SJSA1 (cell line): ENCODE data around the gene PSG5. TPM values are rescaled to one million over a fixed set of nuclear protein-coding genes. Genes with fewer than 3 reads are reported as not detected.
"Not testable (repeated sequence)": the region's sequence is repeated elsewhere in the genome, so short reads cannot be mapped to it uniquely, and the experiment has no call there.

Source experiments
- DNase-seq, 2 experiments: peaks; one replicate each; pipeline ENCODE4 v3.0.0-alpha.2; 2015 to 2020; ENCODE audit warnings: low spot score in 2 of 2, low read depth in 1 of 2
- H3K27ac ChIP-seq: fragments of 250-450 bp; sonication (Bioruptor Pico); 2 replicates; pipeline ENCODE4 v1.5.1; 2020; ENCODE audit warnings: mild to moderate bottlenecking, moderate library complexity
- H3K27me3 ChIP-seq: fragments of 250-450 bp; sonication (Bioruptor Pico); replicated peaks from 2 replicates; pipeline ENCODE4 v1.5.1; 2020; ENCODE audit warnings: mild to moderate bottlenecking, moderate library complexity
- H3K36me3 ChIP-seq: fragments of 250-450 bp; sonication (Bioruptor Pico); 2 replicates; pipeline ENCODE4 v1.5.1; 2020; ENCODE audit warnings: mild to moderate bottlenecking
- H3K4me1 ChIP-seq: fragments of 250-450 bp; sonication (Bioruptor Pico); replicated peaks from 2 replicates; pipeline ENCODE4 v1.6.1; 2021; ENCODE audit warnings: mild to moderate bottlenecking
- H3K4me3 ChIP-seq: fragments of 250-450 bp; sonication (Bioruptor Pico); 2 replicates; pipeline ENCODE4 v1.5.1; 2020; ENCODE audit warnings: mild to moderate bottlenecking
- H3K9me3 ChIP-seq: fragments of 250-450 bp; sonication (Bioruptor Pico); replicated peaks from 2 replicates; pipeline ENCODE4 v1.5.1; 2020; ENCODE audit warnings: mild to moderate bottlenecking
- total RNA-seq: library from RNA; depleted of rRNA; stranded (reverse); fragments of >200 nt; shearing (Covaris generic); gene quantifications from 2 replicates; pipeline ENCODE4 v1.2.3, GENCODE V29; 2014; rRNA removed

PSG5 gene
- total RNA-seq = 0.82 TPM in 1 of 2 replicates, not detected in the other

GRCh38 chr19:43186311-43186935, at the start of gene PSG5:
TSS of gene PSG5 (minus strand) at chr19:43186536. CDS start at chr19:43186405, 131 bp downstream.
- not testable (repeated sequence) for H3K27me3 ChIP-seq, H3K4me1 ChIP-seq, H3K27ac ChIP-seq, H3K9me3 ChIP-seq, H3K4me3 ChIP-seq, H3K36me3 ChIP-seq, DNase-seq

- H3K27ac ChIP-seq, H3K27me3 ChIP-seq, H3K36me3 ChIP-seq, H3K4me3 ChIP-seq, H3K9me3 ChIP-seq, H3K4me1 ChIP-seq, DNase-seq: not testable (repeated sequence)
Measured at GRCh38 chr19:43235686-43236085, 49.4 kb upstream of the PSG5 start.

DNA sequence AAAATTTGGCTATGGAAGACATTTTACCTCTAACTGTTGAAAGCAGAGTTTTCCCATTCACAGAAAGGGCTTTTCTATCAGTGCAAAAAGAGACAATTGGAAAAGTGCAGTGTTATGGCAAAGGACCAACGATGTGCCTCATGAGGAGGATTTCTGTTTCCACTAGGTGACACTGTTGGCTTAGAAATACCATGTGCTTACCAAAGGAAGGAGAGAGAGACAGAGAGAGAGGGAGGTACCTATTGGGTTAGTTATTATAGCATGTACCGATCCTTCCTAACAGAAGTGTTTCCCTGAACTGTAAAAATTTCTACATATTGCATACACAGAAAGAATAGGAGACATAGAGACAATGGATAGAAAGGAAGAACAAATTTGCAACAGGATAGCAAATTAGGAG, 43.0 kb upstream of the PSG5 start:
- Histone ChIP-seq H3K27me3 (no peaks in the 10 kb centered on the region), H3K4me1 (peaks cover 7% of the 10 kb centered on the region; the same call in 1 of the 2 replicates), H3K4me3 (no peak overlapping the region), H3K36me3 (no peaks in the 10 kb centered on the region), H3K27ac (no peak overlapping the region), H3K9me3 (no peaks in the 10 kb centered on the region)
- DNase-seq = peak in 1 of 2 experiments; percentile 75

DNA sequence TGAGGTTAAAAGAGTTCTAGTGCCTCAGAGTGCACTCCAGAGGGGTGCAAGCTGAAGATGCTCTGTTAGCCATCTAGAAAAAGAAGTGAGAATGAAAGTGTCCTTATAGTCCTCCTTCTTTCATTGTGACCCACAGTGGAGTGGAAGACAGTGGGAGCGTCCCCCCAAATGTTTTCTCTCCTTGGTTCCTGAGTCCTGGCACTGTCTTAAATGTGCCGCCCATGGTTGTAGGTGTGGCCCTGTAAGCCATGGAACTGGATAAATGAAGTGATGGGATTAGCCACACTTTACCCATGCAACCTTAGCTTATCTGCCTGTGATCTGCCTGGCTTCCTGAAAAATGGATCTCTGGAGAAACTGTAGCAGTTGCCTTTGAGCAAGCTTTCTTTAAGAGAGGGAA, 42.4 kb upstream of the PSG5 start:
- H3K27ac ChIP-seq, H3K27me3 ChIP-seq, H3K4me1 ChIP-seq, H3K4me3 ChIP-seq, H3K9me3 ChIP-seq, DNase-seq, H3K36me3 ChIP-seq: not testable (repeated sequence)

DNA sequence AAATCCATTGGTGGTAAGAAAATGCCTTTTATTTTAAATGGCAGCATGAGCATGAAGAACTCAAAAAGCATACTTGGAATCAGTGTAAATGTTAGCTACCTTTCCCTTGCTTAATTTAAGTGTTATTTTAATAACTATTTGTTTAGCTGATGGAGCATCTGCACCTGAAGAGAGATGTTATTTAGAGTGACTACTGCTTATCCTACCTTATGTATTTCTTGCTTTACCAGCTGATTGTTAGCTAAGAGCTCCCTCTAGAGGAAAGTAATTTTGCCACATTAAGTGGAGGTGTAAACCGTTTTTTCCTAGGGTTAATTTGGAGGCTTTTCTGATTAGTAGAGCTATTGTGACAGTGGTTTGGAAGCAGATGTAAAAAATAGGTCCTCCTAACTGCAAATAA, 40.6 kb upstream of the PSG5 start:
- not testable (repeated sequence) for DNase-seq, H3K36me3 ChIP-seq, H3K27ac ChIP-seq, H3K4me1 ChIP-seq, H3K4me3 ChIP-seq, H3K9me3 ChIP-seq, H3K27me3 ChIP-seq

- no peak for DNase-seq
- Histone ChIP-seq H3K36me3 (no peaks in the 10 kb centered on the region), H3K4me3 (no peak overlapping the region), H3K4me1 (peaks cover 8% of the 10 kb centered on the region; the same call in 1 of the 2 replicates), H3K27ac (no peak overlapping the region), H3K9me3 (no peaks in the 10 kb centered on the region), H3K27me3 (no peaks in the 10 kb centered on the region)
Measured at GRCh38 chr19:43224855-43225253, 38.5 kb upstream of the PSG5 start.

DNA sequence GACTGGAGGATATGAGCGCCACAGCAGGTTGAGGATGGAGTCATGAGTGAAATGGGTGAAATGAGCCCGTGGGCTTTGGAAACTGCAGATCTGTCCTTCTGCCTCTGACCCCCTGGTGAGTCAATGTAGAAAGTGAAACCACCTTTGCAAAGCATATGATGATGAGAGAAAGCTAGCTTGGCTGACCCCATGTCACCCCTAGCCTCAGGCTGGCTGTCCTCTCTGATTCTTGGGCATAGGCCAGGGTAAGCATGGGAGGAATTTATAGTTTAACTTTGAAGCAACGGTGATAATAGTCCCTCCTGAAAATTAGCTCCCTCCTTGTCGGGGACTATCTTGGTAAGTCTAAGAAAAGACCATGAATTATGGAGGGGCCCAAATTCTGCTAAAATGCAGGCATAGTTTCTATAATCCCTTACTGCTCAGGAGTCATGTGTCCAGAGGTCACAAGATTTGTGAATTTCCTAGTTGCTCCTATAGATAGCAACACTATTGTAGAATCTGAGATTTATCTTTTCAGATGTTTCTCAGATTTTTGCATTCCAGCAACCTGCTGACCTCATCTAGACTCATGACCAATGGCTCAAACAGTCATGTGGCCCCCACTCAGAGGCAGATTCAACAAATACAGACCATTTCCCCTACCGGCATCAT, 38.0 kb upstream of the PSG5 start:
- not testable (repeated sequence) for H3K27ac ChIP-seq, H3K27me3 ChIP-seq
- DNase-seq = peak in 1 of 2 experiments; percentile 19

DNA sequence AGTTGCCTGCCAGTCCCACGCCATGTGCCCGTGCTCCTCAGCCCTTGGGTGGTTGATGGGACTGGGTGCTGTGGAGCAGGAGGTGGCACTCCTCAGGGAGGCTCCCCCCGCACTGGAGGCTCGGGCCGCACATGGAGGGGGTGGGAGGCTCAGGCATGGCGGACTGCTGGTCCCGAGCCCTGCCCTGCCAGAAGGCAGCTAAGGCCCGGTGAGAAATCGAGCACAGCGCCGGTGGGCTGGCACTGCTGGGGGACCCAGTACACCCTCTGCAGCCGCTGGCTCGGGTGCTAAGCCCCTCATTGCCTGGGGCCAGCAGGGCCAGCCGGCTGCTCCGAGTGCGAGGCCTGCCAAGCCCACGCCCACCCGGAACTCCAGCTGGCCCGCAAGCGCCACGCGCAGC, 35.6 kb upstream of the PSG5 start:
- H3K9me3 ChIP-seq, H3K36me3 ChIP-seq, H3K4me3 ChIP-seq, DNase-seq, H3K27me3 ChIP-seq, H3K27ac ChIP-seq, H3K4me1 ChIP-seq: not testable (repeated sequence)

More for the DNA sequence above, 38.0 kb upstream of the PSG5 start:
- H3K4me1 ChIP-seq, H3K36me3 ChIP-seq, H3K4me3 ChIP-seq, H3K9me3 ChIP-seq: not testable (repeated sequence)

DNA sequence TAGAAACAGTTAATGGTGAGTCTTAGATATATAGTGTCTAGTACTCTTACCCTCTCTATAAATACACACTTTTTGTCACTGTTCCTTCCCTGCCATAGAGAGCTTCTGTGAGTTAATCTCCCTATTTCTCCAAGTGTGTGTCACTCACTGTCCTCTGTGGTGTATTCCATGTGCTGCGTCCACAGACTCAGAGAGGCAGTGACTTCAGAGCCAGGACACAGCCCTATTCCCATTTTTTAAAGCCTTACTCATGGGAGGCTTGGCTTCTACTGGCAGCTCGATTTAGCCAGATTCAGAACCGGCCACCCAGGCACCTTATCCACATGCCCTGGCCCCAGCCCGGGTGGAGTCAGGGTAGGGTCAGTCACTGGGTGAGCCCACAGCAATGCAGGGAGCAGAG, 32.8 kb upstream of the PSG5 start:
- not testable (repeated sequence) for H3K4me1 ChIP-seq, H3K36me3 ChIP-seq, H3K27me3 ChIP-seq, H3K4me3 ChIP-seq, H3K9me3 ChIP-seq, H3K27ac ChIP-seq, DNase-seq

DNA sequence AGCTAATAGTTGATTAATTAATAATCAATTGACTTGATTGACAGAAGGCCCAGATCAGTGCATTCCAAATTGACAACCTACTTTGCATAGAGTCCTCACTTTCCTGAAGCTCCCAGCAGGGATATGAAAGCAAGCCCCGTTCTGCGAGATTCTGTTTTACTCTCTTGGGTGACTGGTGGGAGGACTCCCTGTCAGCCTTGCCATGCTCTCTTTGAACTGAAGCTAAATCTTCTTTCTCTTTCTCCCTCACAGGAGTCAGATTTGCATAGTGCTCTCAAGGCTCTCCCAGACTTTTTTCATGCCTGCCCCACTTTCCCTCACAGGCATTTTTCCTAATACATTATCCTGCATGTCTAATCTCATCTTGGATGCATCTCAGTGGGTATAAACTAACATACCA, 29.5 kb upstream of the PSG5 start:
- H3K9me3 ChIP-seq, H3K27me3 ChIP-seq, H3K36me3 ChIP-seq: not testable (repeated sequence)

DNA sequence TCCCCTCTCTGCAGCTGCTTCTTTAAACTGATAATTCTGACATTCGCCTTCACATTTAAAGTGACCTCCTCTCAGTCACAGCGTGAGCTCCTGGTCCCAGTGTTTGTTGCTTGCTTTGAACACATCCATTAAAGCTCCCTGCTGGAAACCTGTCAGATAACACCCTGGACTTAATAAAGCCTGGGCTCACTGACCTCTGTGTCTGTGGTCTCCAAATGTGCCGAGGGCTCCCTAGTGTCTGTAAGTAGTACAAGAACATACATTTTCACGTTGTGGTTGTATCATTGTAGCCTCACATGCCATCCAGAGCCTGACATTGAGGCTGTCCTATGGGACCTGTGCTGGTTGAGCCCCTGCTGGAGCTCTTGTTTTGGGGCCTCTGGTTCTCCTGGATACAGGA, 21.7 kb upstream of the PSG5 start:
- Histone ChIP-seq H3K4me1 (no peaks in the 10 kb centered on the region), H3K27ac (no peak overlapping the region), H3K36me3 (no peaks in the 10 kb centered on the region), H3K4me3 (no peak overlapping the region), H3K9me3 (no peaks in the 10 kb centered on the region), H3K27me3 (no peaks in the 10 kb centered on the region)
- DNase-seq = no peak

More for the DNA sequence above, 29.5 kb upstream of the PSG5 start:
- H3K27ac ChIP-seq, DNase-seq, H3K4me3 ChIP-seq, H3K4me1 ChIP-seq: not testable (repeated sequence)

DNA sequence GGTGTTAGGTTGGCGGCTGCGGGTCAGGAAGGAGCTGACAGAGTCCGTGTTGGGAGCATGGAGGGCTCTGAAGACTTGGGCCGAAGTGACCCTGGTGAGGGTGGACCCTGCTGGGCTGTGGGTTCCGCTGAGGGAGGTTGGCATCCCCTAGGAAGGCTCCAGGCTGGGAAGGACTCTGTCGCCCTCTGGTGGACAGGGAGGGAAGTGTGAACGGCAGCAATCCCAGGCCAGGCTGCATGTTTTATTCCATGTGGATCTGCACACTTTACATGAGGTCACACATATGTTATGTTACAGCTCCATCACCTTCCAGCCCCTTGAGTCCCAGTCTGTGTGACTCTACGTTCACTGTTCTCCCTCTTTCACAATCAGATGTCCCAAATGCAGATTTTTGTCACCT, 20.8 kb upstream of the PSG5 start:
- not testable (repeated sequence) for H3K9me3 ChIP-seq, H3K27ac ChIP-seq, DNase-seq, H3K4me1 ChIP-seq, H3K27me3 ChIP-seq, H3K36me3 ChIP-seq, H3K4me3 ChIP-seq

GRCh38 chr19:43205471-43206105, 19.3 kb upstream of the PSG5 start, which contains the start of gene PSG4:
TSS of gene PSG4 (minus strand) at chr19:43205638. CDS start at chr19:43205536, 102 bp downstream.
- not testable (repeated sequence) for H3K36me3 ChIP-seq, H3K27ac ChIP-seq, H3K9me3 ChIP-seq, DNase-seq, H3K4me3 ChIP-seq, H3K27me3 ChIP-seq
- peaks cover 15% of the 10 kb centered on the region for H3K4me1 ChIP-seq

GRCh38 chr19:43203611-43204010, 17.3 kb upstream of the PSG5 start:
- DNase-seq, H3K27me3 ChIP-seq, H3K4me3 ChIP-seq, H3K9me3 ChIP-seq, H3K27ac ChIP-seq, H3K36me3 ChIP-seq: not testable (repeated sequence)
- peaks cover 22% of the 10 kb centered on the region for H3K4me1 ChIP-seq
